OCI-LY1 (cell line): ENCODE measurements around the gene CCL26.
"Not testable (repeated sequence)": the region's sequence is repeated elsewhere in the genome, so short reads cannot be mapped to it uniquely, and the experiment has no call there.

Source experiments
- H2AFZ ChIP-seq: fragments of 200-600 bp; sonication (generic), shearing (Covaris generic); 2 replicates; pipeline ENCODE4 v1.6.0; 2014; ENCODE audit warnings: antibody characterized with exemption, mild to moderate bottlenecking, low read length
- H3F3A ChIP-seq: fragments of 200-600 bp; sonication (generic), shearing (Covaris generic); 2 replicates; pipeline ENCODE4 v1.6.0; 2014; ENCODE audit warnings: mild to moderate bottlenecking, antibody characterized with exemption, low read length, moderate library complexity; ENCODE audit not compliant: insufficient read depth
- H3K27ac ChIP-seq: fragments of 200-600 bp; sonication (generic); 2 replicates; pipeline ENCODE4 v1.5.1; 2014; ENCODE audit warnings: low read length, mixed run types, mild to moderate bottlenecking, low read depth; ENCODE audit not compliant: poor library complexity, severe bottlenecking
- H3K27me3 ChIP-seq: fragments of 200-600 bp; sonication (generic); 2 replicates; pipeline ENCODE4 v1.6.0; 2014; ENCODE audit warnings: antibody characterized with exemption, mild to moderate bottlenecking, low read length, moderate library complexity; ENCODE audit not compliant: insufficient read depth
- H3K36me3 ChIP-seq: fragments of 200-600 bp; sonication (generic); 2 replicates; pipeline ENCODE4 v1.6.1; 2014; ENCODE audit warnings: mild to moderate bottlenecking, antibody characterized with exemption, low read length, moderate library complexity, mixed read lengths; ENCODE audit not compliant: insufficient read depth
- H3K4me1 ChIP-seq: fragments of 200-600 bp; sonication (generic); 2 replicates; pipeline ENCODE4 v1.5.1; 2014; ENCODE audit warnings: mild to moderate bottlenecking, low read length, moderate library complexity; ENCODE audit not compliant: insufficient read depth, severe bottlenecking
- H3K4me2 ChIP-seq: fragments of 200-600 bp; sonication (generic), shearing (Covaris generic); 2 replicates; pipeline ENCODE4 v1.6.1; 2014; ENCODE audit warnings: low read length
- H3K4me3 ChIP-seq: fragments of 200-600 bp; sonication (generic); 2 replicates; pipeline ENCODE4 v1.5.1; 2014; ENCODE audit warnings: low read length, low read depth, mild to moderate bottlenecking, mixed read lengths; ENCODE audit not compliant: poor library complexity, severe bottlenecking
- H3K79me2 ChIP-seq: fragments of 200-600 bp; shearing (Covaris generic); 2 replicates; pipeline ENCODE4 v1.6.1; 2016; ENCODE audit warnings: mixed run types, low read length, mixed read lengths; ENCODE audit not compliant: insufficient read depth
- H3K9ac ChIP-seq: fragments of 200-600 bp; sonication (generic), shearing (Covaris generic); 2 replicates; pipeline ENCODE4 v1.6.1; 2014; ENCODE audit warnings: mild to moderate bottlenecking, low read length, mixed read lengths
- H3K9me2 ChIP-seq: fragments of 200-600 bp; sonication (generic), shearing (Covaris generic); 2 replicates; pipeline ENCODE4 v1.6.1; 2014; ENCODE audit warnings: low read depth, mild to moderate bottlenecking, low read length, mixed read lengths
- H3K9me3 ChIP-seq: fragments of 200-600 bp; shearing (Covaris generic); 2 replicates; pipeline ENCODE4 v1.6.1; 2014; ENCODE audit warnings: low read length, mixed read lengths
- H4K20me1 ChIP-seq: fragments of 200-600 bp; sonication (generic), shearing (Covaris generic); 2 replicates; pipeline ENCODE4 v1.6.0; 2016; ENCODE audit warnings: mild to moderate bottlenecking, low read length; ENCODE audit not compliant: insufficient read depth
- EZH2 ChIP-seq: fragments of 200-600 bp; sonication (generic), shearing (Covaris generic); IDR thresholded peaks from 2 replicates; pipeline ENCODE4 v1.8.0; 2017; ENCODE audit warnings: borderline replicate concordance, mixed run types, mild to moderate bottlenecking, antibody characterized with exemption, low read length, moderate library complexity, mixed read lengths
- TF ChIP-seq, protein P1 (sequence below): fragments of 200-600 bp; sonication (generic), shearing (Covaris generic); IDR thresholded peaks from 2 replicates; pipeline ENCODE4 v1.5.1; 2017; ENCODE audit warnings: mild to moderate bottlenecking, antibody characterized with exemption, low read length, moderate library complexity, mixed read lengths

Gene CCL26

DNA sequence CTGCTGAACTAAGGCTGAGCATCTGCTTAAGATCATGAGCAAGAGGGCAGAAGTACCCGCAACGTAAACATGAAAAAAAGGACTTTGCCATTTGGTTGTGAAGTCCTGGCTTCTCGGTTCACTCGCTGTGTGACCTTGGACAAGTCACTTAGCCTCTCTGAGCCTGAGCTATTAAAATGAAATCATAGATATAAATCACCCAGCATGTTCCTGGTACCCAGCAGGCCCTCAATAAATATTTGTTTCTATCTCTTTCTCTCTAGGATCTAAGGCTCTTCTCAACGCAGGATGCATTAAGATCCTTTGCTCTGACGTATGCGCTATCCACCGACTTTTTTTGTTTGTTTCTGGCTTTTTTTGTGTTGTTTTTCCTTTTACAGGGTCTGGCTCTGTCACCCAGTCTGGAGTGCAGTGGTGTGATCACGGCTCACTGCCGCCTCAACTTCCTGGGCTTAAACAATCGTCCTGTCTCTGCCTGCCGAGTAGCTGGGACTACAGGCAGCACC, 39.9 kb downstream of the CCL26 start:
- Histone ChIP-seq H4K20me1 (no peaks in the 10 kb centered on the region), H3K4me2 (no peak overlapping the region), H3K4me1 (no peaks in the 10 kb centered on the region), H3K27me3 (no peaks in the 10 kb centered on the region; the same call in 1 of the 2 replicates), H3K9ac (no peak overlapping the region), H3K36me3 (no peaks in the 10 kb centered on the region), H2AFZ (no peak overlapping the region), H3K9me2 (no peaks in the 10 kb centered on the region), H3K27ac (no peak overlapping the region), H3K4me3 (no peak overlapping the region), H3K9me3 (no peaks in the 10 kb centered on the region), H3K79me2 (no peaks in the 10 kb centered on the region), H3F3A (no peaks in the 10 kb centered on the region)
- TF ChIP-seq, protein P1, sequence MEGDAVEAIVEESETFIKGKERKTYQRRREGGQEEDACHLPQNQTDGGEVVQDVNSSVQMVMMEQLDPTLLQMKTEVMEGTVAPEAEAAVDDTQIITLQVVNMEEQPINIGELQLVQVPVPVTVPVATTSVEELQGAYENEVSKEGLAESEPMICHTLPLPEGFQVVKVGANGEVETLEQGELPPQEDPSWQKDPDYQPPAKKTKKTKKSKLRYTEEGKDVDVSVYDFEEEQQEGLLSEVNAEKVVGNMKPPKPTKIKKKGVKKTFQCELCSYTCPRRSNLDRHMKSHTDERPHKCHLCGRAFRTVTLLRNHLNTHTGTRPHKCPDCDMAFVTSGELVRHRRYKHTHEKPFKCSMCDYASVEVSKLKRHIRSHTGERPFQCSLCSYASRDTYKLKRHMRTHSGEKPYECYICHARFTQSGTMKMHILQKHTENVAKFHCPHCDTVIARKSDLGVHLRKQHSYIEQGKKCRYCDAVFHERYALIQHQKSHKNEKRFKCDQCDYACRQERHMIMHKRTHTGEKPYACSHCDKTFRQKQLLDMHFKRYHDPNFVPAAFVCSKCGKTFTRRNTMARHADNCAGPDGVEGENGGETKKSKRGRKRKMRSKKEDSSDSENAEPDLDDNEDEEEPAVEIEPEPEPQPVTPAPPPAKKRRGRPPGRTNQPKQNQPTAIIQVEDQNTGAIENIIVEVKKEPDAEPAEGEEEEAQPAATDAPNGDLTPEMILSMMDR, result no peak
- TF ChIP-seq EZH2, result no peak

DNA sequence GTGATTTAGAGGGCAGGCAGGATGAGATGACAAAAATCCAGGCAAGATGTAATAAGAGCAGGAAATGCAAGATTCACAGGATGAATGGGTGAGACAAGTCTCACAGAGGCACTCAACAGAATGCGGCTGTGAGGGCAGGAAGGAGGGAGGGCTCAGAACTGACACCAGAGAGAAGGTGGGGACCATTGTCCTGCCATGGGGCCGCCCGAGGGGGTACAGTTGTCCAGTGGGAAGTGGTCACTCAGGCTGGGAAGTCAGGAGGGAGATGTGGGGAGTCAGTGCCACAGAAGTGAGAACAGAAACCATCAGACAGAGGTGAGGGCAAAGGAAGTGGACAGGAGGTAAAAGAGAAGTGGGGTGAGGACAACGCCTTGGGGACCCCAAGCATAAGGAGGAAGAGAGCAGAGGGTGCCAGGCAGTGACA, 42.1 kb downstream of the CCL26 start:
- H2AFZ ChIP-seq, result no peak overlapping the region
- H3K9me2 ChIP-seq, result no peaks in the 10 kb centered on the region
- H3K9me3 ChIP-seq, result no peaks in the 10 kb centered on the region
- H3K4me1 ChIP-seq, result no peaks in the 10 kb centered on the region
- H3K4me2 ChIP-seq, result no peak overlapping the region
- TF ChIP-seq, protein P1, result no peak
- no peak for TF ChIP-seq EZH2
- no peaks in the 10 kb centered on the region for H3K79me2 ChIP-seq
- no peak overlapping the region for H3K9ac ChIP-seq
- no peak overlapping the region for H3K4me3 ChIP-seq
- H3K36me3 ChIP-seq, result no peaks in the 10 kb centered on the region
- H3K27me3 ChIP-seq, result peaks cover under 1% of the 10 kb centered on the region
- H3K27ac ChIP-seq, result no peak overlapping the region
- H4K20me1 ChIP-seq, result no peaks in the 10 kb centered on the region
- no peaks in the 10 kb centered on the region for H3F3A ChIP-seq

DNA sequence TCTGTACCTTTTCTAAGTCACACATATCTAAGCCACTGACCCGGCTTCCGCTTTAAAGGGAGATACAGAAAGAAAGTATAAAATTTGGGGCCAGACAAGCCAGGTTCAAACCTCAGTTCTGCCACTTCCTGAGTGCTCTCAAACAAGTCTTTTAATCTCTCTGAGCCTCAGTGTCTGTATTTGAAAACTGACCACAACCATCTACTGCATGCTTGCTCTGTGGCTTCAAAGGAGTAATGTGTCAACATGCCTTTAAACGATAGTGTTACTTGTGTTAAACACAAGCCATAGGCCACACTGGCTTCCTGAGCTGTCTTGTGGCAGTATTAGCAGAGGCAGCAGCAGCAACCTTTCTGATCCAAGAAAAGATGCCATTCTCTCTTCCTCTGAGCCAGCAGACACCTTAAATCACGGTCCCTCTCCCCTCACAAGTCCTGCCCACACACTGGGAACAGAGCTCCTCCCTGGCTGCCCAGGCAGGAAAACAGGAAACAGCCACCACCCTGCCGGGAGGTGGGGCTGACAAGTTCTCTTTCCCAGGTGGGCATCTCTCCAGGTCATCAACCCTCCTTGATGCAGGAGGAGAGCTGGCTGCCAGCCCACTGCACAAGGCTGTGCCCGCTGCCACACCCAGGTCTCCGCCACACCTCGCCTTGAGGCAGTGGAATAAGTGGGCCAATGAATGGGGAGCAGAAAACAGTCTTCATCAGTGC, 44.0 kb downstream of the CCL26 start:
- Histone ChIP-seq H3K4me1 (no peaks in the 10 kb centered on the region), H3K27me3 (peaks cover 6% of the 10 kb centered on the region), H3K36me3 (no peaks in the 10 kb centered on the region), H3K79me2 (no peaks in the 10 kb centered on the region), H4K20me1 (no peaks in the 10 kb centered on the region), H3K4me3 (no peak overlapping the region), H3K27ac (no peak overlapping the region), H3F3A (no peaks in the 10 kb centered on the region), H3K9me2 (no peaks in the 10 kb centered on the region), H2AFZ (no peak overlapping the region), H3K9ac (no peak overlapping the region), H3K9me3 (no peaks in the 10 kb centered on the region), H3K4me2 (no peak overlapping the region)
- no peak for TF ChIP-seq EZH2
- TF ChIP-seq, protein P1, result no peak

DNA sequence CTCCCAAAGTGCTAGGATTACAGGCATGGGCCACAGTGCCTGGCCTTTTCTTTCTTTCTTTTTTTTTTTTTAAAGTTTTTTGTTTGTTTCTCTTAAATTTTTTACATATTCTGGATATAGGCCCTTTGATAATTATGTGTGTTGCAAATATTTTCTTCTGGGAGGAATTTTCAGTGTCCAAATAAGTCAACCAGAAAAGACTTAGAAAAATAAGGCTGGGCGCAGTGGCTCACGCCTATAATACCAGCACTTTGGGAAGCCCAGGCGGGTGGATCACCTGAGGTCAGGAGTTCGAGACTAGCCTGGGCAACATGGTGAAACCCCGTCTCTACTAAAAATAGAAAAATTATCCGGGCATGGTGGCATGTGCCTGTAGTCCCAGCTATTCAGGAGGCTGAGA, 44.7 kb downstream of the CCL26 start:
- not testable (repeated sequence) for H3K27ac ChIP-seq, H4K20me1 ChIP-seq, H3K4me1 ChIP-seq, H3K4me2 ChIP-seq, H2AFZ ChIP-seq, H3F3A ChIP-seq, H3K9me3 ChIP-seq, H3K9me2 ChIP-seq, H3K79me2 ChIP-seq, H3K4me3 ChIP-seq, H3K36me3 ChIP-seq, H3K27me3 ChIP-seq, H3K9ac ChIP-seq
